HPDE6-E6E7 (cell line): ENCODE results near the gene QPCTL.
A peak's percentile ranks its signal among the peaks of the same experiment; 100 is the strongest.
"Not testable (repeated sequence)": the region's sequence is repeated elsewhere in the genome, so short reads cannot be mapped to it uniquely, and the experiment has no call there.

Source experiments
- DNase-seq: peaks from one replicate; pipeline ENCODE4 v3.0.0; 2011; ENCODE audit warnings: missing footprints; ENCODE audit errors: extremely low spot score

Gene QPCTL

DNA sequence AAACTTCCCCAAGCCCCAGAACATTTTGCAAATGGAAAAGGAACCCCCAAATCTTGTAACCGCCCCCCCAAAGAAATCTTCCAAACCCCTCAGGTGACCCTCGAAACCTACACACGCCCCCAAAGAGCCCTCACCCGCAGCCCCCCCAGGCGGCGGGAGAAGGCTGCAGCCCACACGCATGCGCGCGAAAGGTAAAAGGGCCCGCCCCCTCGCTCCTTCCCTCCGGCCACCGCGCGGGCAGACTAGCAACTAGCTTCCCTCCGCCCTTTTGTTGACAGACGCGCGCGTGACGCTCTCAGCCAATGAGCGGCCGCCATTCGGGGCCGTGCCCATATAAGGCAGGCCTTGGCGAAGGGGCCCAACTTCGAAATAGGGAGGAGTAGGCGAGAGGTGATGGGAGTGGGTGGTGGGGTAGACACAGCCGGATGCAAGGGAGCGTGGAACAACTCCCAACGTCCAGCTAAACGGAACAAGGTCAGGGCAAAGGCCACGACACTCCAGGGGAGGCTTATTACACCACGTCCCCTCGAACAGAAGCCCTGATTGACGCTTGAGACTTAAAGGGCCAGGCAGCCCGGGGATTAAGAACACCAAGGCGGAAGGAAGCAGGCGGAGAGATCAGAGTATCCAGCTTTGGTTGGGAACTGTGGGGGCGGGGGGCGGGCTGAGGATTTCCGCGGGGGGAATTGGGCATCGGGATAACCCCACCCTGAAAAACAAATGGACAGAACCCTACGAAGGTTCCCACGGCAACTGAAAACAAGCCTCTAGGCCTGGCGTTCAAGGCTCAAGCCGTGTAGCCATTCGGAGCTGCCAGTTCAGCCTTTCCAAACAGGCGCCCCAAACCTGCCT, 24.9 kb downstream of the QPCTL start:
- peak; percentile 95 for DNase-seq

DNA sequence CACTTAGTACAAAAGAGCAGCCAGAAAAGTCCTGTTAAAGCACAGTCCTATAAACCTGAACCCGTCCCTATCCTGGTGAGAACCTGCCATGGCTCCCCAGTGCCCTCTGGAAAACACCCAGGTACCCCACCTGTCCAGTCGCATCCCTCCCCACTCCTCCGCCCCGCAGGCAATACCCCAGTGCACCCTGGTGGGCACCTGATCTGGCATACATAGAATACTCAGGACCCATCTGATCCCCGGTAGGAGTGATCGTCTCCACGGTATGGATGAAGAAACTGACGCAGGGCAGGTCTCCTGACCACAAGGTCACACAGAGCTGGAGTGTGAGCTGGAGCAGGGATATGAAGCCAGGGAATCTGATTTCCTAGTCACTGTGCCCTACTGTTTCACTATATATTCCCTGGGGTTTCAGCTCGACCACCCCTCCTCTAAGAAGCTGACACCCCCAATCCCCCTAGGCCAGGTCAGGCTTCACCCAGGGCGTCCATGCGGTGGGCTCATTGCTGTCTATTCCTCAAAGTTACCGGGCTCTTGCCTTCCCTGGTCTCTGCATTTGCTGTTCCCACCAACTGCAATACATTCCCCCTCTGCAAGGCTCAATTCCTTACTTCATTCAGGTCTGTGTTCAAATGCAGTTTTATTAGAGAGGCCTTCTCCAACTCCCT, 25.7 kb downstream of the QPCTL start:
- DNase-seq, result no peak

DNA sequence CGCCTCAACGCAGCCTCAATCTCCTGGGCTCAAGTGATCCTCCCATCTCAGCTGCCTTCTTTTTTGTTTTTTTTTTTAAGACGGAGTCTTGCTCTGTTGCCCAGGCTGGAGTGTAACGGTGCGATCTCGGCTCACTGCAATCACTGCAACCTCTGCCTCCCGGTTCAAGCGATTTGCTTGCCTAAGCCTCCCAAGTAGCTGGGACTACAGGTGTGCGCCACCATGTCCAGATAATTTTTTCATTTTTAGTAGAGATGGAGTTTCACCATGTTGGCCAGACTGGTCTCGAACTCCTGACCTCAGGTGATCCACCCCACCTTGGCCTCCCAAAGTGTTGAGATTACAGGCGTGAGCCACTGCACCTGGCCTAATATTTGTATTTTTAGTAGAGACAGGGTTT, 27.6 kb downstream of the QPCTL start:
- DNase-seq, result not testable (repeated sequence)

DNA sequence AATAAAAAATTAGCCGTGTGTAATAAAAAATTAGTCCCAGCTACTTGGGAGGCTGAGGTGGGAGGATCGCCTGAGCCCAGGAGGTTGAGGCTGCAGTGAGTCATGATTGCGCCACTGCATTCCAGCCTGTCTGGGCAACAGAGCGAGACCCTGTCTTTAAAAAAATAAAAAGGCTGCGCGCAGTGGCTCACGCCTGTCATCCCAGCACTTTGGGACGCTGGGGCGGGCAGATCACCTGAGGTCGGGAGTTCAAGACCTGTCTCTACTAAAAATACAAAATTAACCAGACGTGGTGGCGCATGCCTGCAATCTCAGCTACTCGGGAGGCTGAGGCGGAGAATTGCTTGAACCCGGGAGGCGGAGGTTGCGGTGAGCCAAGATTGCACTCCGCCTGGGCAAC, 36.2 kb downstream of the QPCTL start:
- not testable (repeated sequence) for DNase-seq

DNA sequence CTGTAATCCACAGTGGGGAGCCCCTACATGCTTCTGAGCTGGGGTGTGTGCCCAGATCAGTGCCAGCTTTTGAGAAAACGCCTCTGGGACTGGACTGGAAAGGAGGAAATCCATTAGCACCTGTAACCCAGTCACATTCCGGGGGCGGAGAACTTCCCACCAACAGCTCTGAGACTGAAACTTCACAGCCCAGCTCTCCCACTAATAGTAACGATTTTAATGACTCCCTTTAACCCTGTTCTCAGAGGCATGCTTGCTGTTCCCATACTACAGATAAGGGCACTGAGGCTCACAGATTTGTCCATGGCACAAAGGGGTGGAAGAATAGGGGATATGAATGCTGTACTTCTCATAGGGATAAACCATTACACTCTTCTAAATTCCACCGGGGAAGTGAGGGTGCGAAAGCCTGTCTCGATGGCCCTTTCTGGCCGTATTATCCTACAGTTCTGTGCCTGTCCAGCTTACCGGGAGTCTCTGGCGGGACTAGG, 37.4 kb downstream of the QPCTL start:
- DNase-seq, result no peak

DNA sequence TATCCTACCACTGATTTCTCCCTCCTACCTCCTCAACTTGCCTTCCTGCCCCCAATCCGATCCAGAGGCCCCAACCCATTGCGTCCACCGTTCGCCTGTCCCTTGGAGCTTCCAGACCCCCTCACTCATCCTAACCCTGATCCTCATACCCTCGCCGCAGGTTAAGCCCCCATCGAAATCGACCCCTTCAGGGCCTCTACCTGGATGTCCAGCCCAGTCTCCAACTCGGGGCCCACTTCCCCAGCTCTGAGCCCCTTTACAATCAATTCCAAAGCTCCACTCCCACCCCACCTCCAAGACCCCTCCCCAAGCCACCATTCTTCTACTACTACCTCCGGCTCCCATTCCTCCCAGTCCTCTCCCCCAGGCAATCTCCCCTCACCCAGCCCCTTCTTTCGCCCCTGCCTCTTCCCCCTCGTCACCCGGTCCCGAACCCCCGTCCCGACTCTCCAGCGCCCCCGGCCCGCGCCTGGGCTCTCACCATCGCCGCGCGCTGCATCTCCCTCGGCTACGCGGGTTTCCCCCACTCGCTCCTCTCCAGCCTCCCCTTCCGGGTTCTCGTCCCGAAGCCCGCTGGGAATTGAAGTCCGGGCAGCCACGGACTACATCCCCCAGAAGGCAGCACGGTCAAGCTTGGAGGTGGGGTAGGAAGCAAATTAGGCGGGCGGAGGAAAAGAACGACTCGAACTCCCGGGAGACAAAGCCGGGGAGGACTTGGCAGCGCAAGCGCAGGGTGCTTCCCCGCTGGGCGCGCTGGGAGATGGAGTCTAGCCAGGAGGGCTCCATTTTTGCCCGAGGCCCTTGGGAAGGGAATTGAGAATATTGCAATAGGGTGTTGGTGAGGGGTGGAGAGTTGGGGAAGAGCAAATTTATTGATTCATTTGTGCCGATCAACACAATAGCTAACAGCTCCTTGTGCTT, 38.2 kb downstream of the QPCTL start, which contains the start of gene FBXO46:
FBXO46 (minus strand) TSS at position 529 of the 921 bp plus-strand sequence. CDS start 17,401 bp downstream, outside the sequence.
- peak; percentile 97 for DNase-seq

DNA sequence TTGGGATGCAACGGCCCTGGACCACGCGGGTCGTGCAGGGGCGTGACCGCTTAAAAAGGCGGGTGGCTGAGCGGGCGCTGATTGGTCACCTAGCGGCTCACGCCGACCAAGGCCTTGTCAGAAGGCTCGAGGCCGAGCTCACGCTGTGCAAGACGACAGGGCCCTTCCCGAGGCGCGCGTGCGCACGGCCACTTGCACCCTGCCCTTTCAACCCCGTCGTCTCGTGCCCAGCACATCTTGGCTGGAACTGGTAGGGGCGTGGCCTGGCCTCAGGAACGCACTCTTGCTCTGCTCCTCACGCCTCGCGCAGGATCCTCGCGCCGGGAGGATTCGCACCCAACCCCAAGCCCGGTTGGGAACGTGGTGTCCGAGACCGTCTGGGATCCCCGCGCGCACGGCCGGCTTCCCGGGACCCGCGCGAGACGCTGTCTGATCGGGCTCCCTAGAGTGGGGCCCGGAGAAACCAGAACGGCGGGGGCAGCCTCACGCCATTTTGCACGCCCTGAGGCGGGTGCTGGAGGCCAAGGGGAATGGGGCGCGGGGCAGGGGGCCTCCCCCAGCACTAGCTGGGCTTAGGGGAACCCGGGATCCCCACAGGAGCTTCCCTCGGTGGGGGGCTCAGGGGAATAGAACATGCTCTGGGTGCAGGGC, 40.8 kb downstream of the QPCTL start, which contains the start of gene MEIOSIN:
MEIOSIN (plus strand) TSS at position 280 of the 651 bp plus-strand sequence. CDS start 1,938 bp downstream, outside the sequence.
- DNase-seq, result no peak

DNA sequence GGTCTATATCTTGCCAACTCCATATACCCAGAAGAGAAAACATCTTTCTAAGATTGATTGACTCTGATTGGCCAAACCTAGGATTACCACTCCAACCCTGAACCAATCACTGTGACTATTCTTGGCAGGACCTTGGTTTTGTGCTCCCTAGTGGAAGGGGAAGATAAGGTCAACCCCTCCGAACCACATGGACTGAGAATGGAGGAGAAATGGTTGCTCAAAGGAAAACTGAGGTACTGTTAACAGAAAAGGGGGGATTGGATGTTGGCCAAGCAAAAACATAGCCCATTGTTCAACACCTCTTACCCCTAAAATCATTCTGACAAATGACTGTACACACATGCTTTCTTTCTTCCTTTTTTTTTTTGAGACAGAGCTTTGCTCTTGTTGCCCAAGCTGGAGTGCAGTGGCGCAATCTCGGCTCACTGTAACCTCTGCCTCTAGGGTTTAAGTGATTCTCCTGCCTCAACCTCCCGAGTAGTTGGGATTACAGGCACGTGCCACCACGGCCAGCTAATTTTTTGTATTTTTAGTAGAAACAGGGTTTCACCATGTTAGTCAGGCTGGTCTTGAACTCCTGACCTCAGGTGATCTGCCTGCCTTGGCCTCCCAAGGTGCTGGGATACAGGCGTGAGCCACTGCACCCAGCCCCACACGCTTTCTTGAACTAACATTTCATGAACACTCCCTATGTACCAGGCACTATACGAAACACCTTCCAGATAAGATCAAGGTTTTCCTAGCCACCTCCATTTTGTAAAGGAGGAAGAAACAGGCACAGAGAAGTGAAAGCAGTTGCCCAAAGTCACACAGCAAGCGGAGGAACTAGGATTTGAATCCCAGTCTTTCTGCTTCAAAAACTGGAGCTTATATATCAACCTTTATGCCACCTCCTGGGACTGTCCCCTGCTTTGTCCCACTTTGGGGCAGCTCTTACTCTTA, 47.3 kb downstream of the QPCTL start:
- no peak for DNase-seq

DNA sequence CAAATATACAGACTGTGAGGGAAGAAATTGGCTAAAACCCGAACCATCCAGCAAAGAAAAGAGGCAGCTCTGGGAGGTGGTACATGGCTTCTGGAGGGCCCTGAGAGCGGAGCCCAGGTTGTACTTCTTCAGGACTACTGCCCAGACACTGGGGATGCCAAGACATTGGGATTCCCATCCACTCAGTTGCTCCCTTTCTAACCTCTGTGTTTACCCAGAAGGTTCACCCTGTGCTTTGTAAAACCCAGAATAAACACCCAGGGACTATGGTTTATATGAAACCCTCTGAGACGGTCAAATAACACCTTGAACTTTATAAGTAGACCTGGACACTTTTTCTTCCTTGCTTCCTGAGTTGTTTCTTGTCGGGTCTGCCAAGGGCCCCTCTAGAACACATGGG, 50.5 kb downstream of the QPCTL start:
- no peak for DNase-seq

DNA sequence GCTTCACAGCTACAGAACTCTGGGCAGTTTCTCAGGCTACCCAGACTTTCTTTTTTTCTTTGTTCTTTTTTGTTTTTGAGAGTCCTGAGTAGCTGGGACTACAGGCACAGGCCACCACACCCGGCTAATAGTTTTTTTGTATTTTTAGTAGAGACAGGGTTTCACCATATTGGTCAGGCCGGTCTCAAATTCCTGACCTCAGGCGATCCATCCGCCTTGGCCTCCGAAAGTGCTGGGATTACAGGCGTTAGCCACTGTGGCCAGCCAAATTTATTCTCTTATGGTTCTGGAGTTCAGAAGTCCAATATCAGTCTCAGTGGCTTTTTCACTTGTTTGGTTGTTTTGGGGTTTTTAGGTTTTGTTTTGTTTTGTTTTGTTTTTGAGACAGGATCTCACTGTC, 53.1 kb downstream of the QPCTL start:
- no peak for DNase-seq

DNA sequence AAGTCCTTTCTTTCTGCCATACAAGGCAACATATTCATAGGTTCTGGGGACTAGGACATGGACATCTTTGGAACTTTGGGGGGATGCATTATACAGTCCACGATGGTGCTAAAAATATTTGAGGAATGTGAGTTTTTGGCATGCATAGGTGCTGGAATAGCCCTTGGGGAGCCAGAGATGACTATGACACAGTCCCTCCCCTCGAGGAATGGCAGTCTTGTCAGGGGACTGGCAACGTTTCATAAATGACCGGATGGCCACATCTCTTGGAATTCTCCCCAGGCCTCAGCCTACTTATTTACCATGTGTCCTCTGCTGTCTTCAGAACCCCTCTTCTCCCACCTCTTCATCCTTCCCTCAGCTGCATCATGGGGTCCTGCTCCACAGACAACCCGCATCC, 54.4 kb downstream of the QPCTL start:
- no peak for DNase-seq

DNA sequence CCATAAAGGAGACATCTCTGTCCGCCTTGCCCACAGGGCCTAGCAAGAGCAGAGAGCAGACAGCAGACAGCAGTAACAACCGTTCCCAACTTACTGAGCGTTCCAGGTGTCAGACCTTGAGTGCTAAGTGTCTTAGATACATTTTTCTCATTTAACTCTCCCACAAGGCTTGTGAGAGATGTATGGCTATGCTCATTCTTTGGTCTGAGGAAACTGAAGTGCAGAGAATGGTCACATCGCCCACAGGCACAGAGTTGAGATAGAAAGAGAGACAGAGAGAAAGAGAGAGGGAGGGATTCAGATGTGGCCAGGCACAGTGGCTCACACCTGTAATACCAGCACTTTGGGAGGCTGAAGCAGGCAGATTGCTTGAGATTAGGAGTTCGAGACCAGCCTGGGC, 55.0 kb downstream of the QPCTL start:
- no peak for DNase-seq

DNA sequence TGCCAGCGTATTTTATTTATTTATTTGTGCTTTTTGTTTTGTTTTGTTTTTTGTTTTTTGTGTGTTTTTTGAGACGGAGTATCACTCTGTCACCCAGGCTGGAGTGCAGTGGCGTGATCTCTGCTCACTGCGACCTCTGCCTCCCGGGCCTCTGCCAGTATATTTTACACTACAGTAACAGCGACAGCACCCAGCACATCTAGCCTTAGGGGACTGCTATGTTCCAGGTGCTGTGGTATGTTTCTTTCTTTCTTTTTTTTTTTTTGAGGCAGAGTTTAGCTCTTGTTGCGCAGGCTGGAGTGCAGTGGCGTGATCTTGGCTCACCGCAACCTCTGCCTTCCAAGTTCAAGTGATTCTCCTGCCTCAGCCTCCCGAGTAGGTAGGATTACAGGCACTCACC, 59.0 kb downstream of the QPCTL start:
- DNase-seq, result not testable (repeated sequence)

DNA sequence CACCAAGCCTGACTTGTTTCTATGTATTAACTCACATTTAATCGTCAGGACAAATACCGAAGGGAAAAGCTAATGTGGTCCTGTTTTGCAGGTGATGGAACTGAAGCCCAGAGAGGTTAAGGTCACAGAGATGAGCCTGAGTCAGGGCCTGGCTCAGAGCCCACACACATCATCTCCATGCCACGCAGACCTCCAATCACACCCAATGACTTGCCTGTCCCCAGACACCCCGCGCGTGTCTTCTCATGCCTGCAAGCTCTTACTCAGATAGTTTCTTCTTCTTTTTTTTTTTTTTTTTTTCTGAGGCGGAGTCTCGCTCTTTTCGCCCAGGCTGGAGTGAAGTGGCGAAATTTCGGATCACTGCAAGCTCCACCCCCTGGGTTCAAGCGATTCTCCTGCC, 60.2 kb downstream of the QPCTL start:
- DNase-seq, result peak; percentile 67

DNA sequence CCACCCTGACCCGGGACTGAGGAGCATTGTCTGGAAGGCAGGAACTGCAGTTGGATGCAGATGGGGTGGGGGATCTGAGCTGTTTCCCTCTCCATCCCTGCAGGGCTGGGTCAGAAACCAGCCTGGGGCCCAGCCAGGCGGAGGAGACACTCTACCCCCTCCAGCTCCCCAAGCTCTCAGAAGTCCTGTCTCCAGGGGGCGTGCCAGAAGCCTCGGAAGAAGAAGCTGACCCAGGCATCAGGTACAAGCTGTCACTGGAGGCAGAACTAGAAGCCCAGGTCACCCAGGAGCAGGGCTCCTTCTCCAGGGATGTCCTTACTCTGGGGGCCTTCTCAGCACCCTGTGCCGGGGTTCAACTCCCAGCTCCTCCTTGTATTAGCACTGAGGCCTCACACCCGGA, 61.1 kb downstream of the QPCTL start:
- DNase-seq, result no peak
